HepG2 (cell line): ENCODE results near the gene WDR82. TPM values are rescaled to one million over a fixed set of nuclear protein-coding genes. Genes with fewer than 3 reads are reported as not detected.
A peak's percentile ranks its signal among the peaks of the same experiment; 100 is the strongest.

ENCODE experiments used
- ATAC-seq: fragments of 200-7000 bp; cut with Tn5 transposase; 3 replicates; pipeline ENCODE4 v1.9.1; 2020; ENCODE audit warnings: mild to moderate bottlenecking, moderate library complexity
- BruUV-seq: library from RNA; stranded (reverse); fragments of 400-500 nt; replicated peaks from 2 replicates; lab custom pipeline; 2021; lab: Mats Ljungman, UMichigan
- CTCF ChIA-PET: fragments of 300-600 bp; formaldehyde crosslinking; extraction: SDS; loops from one replicate; lab custom pipeline; 2021; ENCODE audit warnings: low total read pairs, inconsistent platforms, low intra/inter-chr PET ratio; lab: Yijun Ruan, JAX
- POLR2A ChIA-PET: fragments of 350-600 bp; sonication (Branson Sonifier 250); formaldehyde crosslinking; loops from one replicate; lab custom pipeline; 2020; ENCODE audit warnings: antibody characterized with exemption, inconsistent platforms; lab: Yijun Ruan, JAX
- DNase-seq: peaks from one replicate; pipeline ENCODE4 v3.0.0-alpha.2; 2015; ENCODE audit warnings: low spot score
- FAIRE-seq: peaks from 3 replicates; lab custom pipeline; 2011; peaks lifted over from hg19 to GRCh38; lab: Jason Lieb, UNC
- H2AFZ ChIP-seq: one replicate; pipeline ENCODE4 v1.6.1; 2011; ENCODE audit warnings: low read length, inconsistent platforms
- H3K27ac ChIP-seq: fragments of 300-600 bp; 3 replicates; pipeline ENCODE4 v1.8.0; 2011; ENCODE audit warnings: mixed run types, mild to moderate bottlenecking, mixed read lengths, low read length, inconsistent platforms; ENCODE audit not compliant: insufficient read depth; ENCODE audit errors: extremely low read length
- H3K27me3 ChIP-seq, 2 experiments: fragments of 200-600 bp in 1 of 2; 2 replicates in 1 of 2; 3 replicates in 1 of 2; pipeline versions ENCODE4 v1.6.0 to v1.8.0; 2011; ENCODE audit warnings: low read length in 2 of 2, mild to moderate bottlenecking in 2 of 2, moderate library complexity in 2 of 2, inconsistent platforms in 1 of 2; ENCODE audit not compliant: insufficient read depth in 2 of 2, control insufficient read depth in 1 of 2
- H3K36me3 ChIP-seq, 2 experiments: fragments of 200-600 bp in 1 of 2; replicated peaks in 1 of 2; 2 replicates in 1 of 2; 3 replicates in 1 of 2; pipeline versions ENCODE4 v1.5.1 to v1.8.0; 2011; ENCODE audit warnings: low read length in 2 of 2, inconsistent platforms in 1 of 2; ENCODE audit not compliant: insufficient read depth in 2 of 2, control insufficient read depth in 1 of 2
- H3K4me1 ChIP-seq: 2 replicates; pipeline ENCODE4 v1.5.1; 2012; ENCODE audit warnings: low read length, inconsistent platforms; ENCODE audit not compliant: insufficient read depth
- H3K4me2 ChIP-seq: 2 replicates; pipeline ENCODE4 v1.6.0; 2011; ENCODE audit warnings: low read depth, low read length, inconsistent platforms
- H3K4me3 ChIP-seq, 3 experiments: fragments of 200-600 bp in 1 of 3; sonication (generic), shearing (Covaris generic) in 1 of 3; replicated peaks in 1 of 3; 2 replicates each; pipeline ENCODE4 v1.5.1; 2011 to 2016; ENCODE audit warnings: low read length in 3 of 3, inconsistent platforms in 2 of 3, low read depth in 2 of 3, mild to moderate bottlenecking in 2 of 3, control low read depth in 1 of 3, mixed read lengths in 1 of 3; ENCODE audit not compliant: insufficient read depth in 1 of 3
- H3K79me2 ChIP-seq: one replicate; pipeline ENCODE4 v1.6.1; 2011; ENCODE audit warnings: low read length, inconsistent platforms; ENCODE audit not compliant: insufficient read depth
- H3K9ac ChIP-seq: 2 replicates; pipeline ENCODE4 v1.6.0; 2011; ENCODE audit warnings: mild to moderate bottlenecking, low read depth, low read length, inconsistent platforms; ENCODE audit not compliant: insufficient read depth
- H3K9me3 ChIP-seq: 2 replicates; pipeline ENCODE4 v1.5.1; 2012; ENCODE audit warnings: mild to moderate bottlenecking, low read length
- H4K20me1 ChIP-seq: 2 replicates; pipeline ENCODE4 v1.6.0; 2011; ENCODE audit warnings: inconsistent platforms, mild to moderate bottlenecking, low read length, moderate library complexity; ENCODE audit not compliant: insufficient read depth
- ARNT2 ChIP-seq: sonication (generic); formaldehyde crosslinking; IDR thresholded peaks from 2 replicates; pipeline ENCODE4 v1.8.0; 2022; ENCODE audit warnings: mild to moderate bottlenecking, low read depth, missing genetic modification reagents, moderate library complexity
- MNT ChIP-seq: fragments of 450-650 bp; IDR thresholded peaks from 2 replicates; pipeline ENCODE4 v1.6.1; 2016
- NFIC ChIP-seq: IDR thresholded peaks from 2 replicates; pipeline ENCODE4 v1.6.1; 2012; ENCODE audit warnings: mild to moderate bottlenecking, low read length, inconsistent platforms
- NRL ChIP-seq: sonication (generic); formaldehyde crosslinking; IDR thresholded peaks from 2 replicates; pipeline ENCODE4 v1.5.0; 2020; ENCODE audit warnings: missing genetic modification reagents, mild to moderate bottlenecking, moderate library complexity, borderline replicate concordance
- POLR2AphosphoS5 ChIP-seq: IDR thresholded peaks from 2 replicates; pipeline ENCODE4 v1.6.1; 2012; ENCODE audit warnings: low read depth, low read length
- SMARCC2 ChIP-seq: fragments of 450-650 bp; IDR thresholded peaks from 2 replicates; pipeline ENCODE4 v1.6.1; 2017; ENCODE audit warnings: antibody characterized with exemption, mild to moderate bottlenecking
- SP4 ChIP-seq: sonication (generic); formaldehyde crosslinking; IDR thresholded peaks from 2 replicates; pipeline ENCODE4 v1.8.1; 2023; ENCODE audit warnings: mild to moderate bottlenecking, missing genetic modification reagents
- SP5 ChIP-seq: IDR thresholded peaks from 2 replicates; pipeline ENCODE4 v1.6.1; 2016; ENCODE audit warnings: low read depth, borderline replicate concordance
- THRA ChIP-seq: sonication (generic); formaldehyde crosslinking; IDR thresholded peaks from 2 replicates; pipeline ENCODE4 v1.4.0; 2020; ENCODE audit warnings: missing genetic modification reagents, borderline replicate concordance
- ZNF101 ChIP-seq: sonication (generic); formaldehyde crosslinking; IDR thresholded peaks from 2 replicates; pipeline ENCODE4 v1.4.0; 2020; ENCODE audit warnings: mild to moderate bottlenecking, low read depth, missing genetic modification reagents, borderline replicate concordance
- ZNF280D ChIP-seq: sonication (generic); formaldehyde crosslinking; IDR thresholded peaks from 2 replicates; pipeline ENCODE4 v1.5.1; 2020; ENCODE audit warnings: mild to moderate bottlenecking, missing genetic modification reagents
- ZNF776 ChIP-seq: sonication (generic); formaldehyde crosslinking; IDR thresholded peaks from 2 replicates; pipeline ENCODE4 v1.4.0; 2020; ENCODE audit warnings: mild to moderate bottlenecking, missing genetic modification reagents
- ZSCAN25 ChIP-seq: sonication (generic); formaldehyde crosslinking; IDR thresholded peaks from 2 replicates; pipeline ENCODE4 v1.8.0; 2022; ENCODE audit warnings: mild to moderate bottlenecking, missing genetic modification reagents
- WGBS: methylation state at CpG from one replicate; pipeline ENCODE4 v1.1.6; 2017; ENCODE audit warnings: low lambda C conversion rate; 5-methylcytosine and 5-hydroxymethylcytosine counted together
- in situ Hi-C: cut with HindIII; loops from 2 replicates; pipeline ENCODE4 v1.10.0; 2017; ENCODE audit warnings: low pct_unique_long_range_greater_than_20kb; ENCODE audit not compliant: extremely low pct_ligation_motif_present
- intact Hi-C: fragments of 100-400 bp; cut with micrococcal nuclease; formaldehyde crosslinking; loops from one replicate; pipeline ENCODE4 v1.10.0; 2022; ENCODE audit not compliant: unreplicated experiment
- polyA plus RNA-seq, 8 experiments: library from polyadenylated mRNA; depleted of rRNA in 3 of 8; stranded (reverse) in 7 of 8; unstranded in 1 of 8; fragments of >200 nt; fragmentation: Illumina TruSeq in 4 of 8; extraction: Trizol in 4 of 8; gene quantifications; 2 replicates each; pipeline versions ENCODE4 v1.2.1 to v1.2.3, GENCODE V29; 2011 to 2016; ENCODE audit warnings: low read depth in 4 of 8, missing spikeins in 1 of 8, mixed read lengths in 1 of 8; ENCODE audit not compliant: insufficient read depth in 1 of 8
- total RNA-seq, 5 experiments: library from RNA; depleted of rRNA; stranded (reverse); fragments of >200 nt; fragmentation: Illumina TruSeq; extraction: Trizol; gene quantifications; 2 replicates each; pipeline ENCODE4 v1.2.3, GENCODE V29; 2016; ENCODE audit warnings: low read depth in 1 of 5

The WDR82 gene
- total and polyA plus RNA-seq, 2 of the 13 experiments (the other 11 are each of a cell fraction or from before 2014, with no cell fraction given) = 39.1 to 59.5 TPM

GRCh38 chr3:52230461-52230860 lies 48.0 kb downstream of the WDR82 start:
- ChIA-PET CTCF (interaction anchor here (1.1 kb wide), 1 partner anchor 109 kb away, joined by 10 read pairs; no protein-coding TSS in a partner anchor), POLR2A (interaction anchor here (1.1 kb wide), 1 partner anchor 48 kb away, joined by 7 read pairs; the partner anchor contains the start of gene WDR82)
- DNase-seq = no peak
- Histone ChIP-seq H3K27me3 (no peaks in the 10 kb centered on the region), H3K4me3 (no peak overlapping the region), H3K4me2 (no peak overlapping the region), H3K36me3 (peaks cover 21 to 50% of the 10 kb centered on the region in 2 experiments), H3K27ac (no peak overlapping the region), H3K79me2 (peaks cover 2% of the 10 kb centered on the region), H2AFZ (no peak overlapping the region)
- WGBS = 100% methylated on average over 6 of the region's 6 CpGs
- in situ Hi-C loops (no loop called here), intact Hi-C loops (no loop called here)
- peak; percentile 53 for TF ChIP-seq MNT
- no peak for TF ChIP-seq SMARCC2
- TF ChIP-seq, all 625 proteins: peak for 1
- FAIRE-seq = no peak
- peaks cover 14% of the 10 kb centered on the region for H4K20me1 ChIP-seq
- no peak overlapping the region for H3K9ac ChIP-seq
- BruUV-seq = no TSS peak
- H3K4me1 ChIP-seq = peaks cover 15% of the 10 kb centered on the region
- ATAC-seq = no peak
- no peaks in the 10 kb centered on the region for H3K9me3 ChIP-seq

GRCh38 chr3:52229656-52230055 lies 48.8 kb downstream of the WDR82 start:
- no peak overlapping the region for H3K4me2 ChIP-seq
- no peak overlapping the region for H3K9ac ChIP-seq
- DNase-seq = no peak
- in situ Hi-C loops = no loop called here
- H3K9me3 ChIP-seq = no peaks in the 10 kb centered on the region
- no peak overlapping the region for H3K27ac ChIP-seq
- 97% methylated on average over 9 of the region's 13 CpGs for WGBS
- no peak for FAIRE-seq
- no peak overlapping the region for H2AFZ ChIP-seq
- H3K36me3 ChIP-seq = peaks cover 21 to 46% of the 10 kb centered on the region in 2 experiments
- intact Hi-C loops = no loop called here
- BruUV-seq = no TSS peak
- no peaks in the 10 kb centered on the region for H3K79me2 ChIP-seq
- H3K27me3 ChIP-seq = peaks cover 0 to 3% of the 10 kb centered on the region in 2 experiments; a peak in 2 of 5 replicates
- no peak for ATAC-seq
- CTCF ChIA-PET = no interaction called here
- H3K4me1 ChIP-seq = peaks cover 13% of the 10 kb centered on the region
- peaks cover 14% of the 10 kb centered on the region for H4K20me1 ChIP-seq
- POLR2A ChIA-PET = interaction anchor here (0.9 kb wide), 1 partner anchor 60 kb away, joined by 3 read pairs; no protein-coding TSS in a partner anchor
- H3K4me3 ChIP-seq = no peak overlapping the region
- no peak for TF ChIP-seq SP4 (CRISPR knock-in tag)
- no peak for TF ChIP-seq ZNF776 (CRISPR knock-in tag)
- no peak for TF ChIP-seq ARNT2
- TF ChIP-seq NFIC = no peak
- no peak for TF ChIP-seq ZNF280D (CRISPR knock-in tag)
- TF ChIP-seq SP5 (CRISPR knock-in tag) = no peak
- TF ChIP-seq ZNF101 (CRISPR knock-in tag) = no peak
- no peak for TF ChIP-seq ZSCAN25 (CRISPR knock-in tag)
- no peak for TF ChIP-seq POLR2AphosphoS5
- no peak for TF ChIP-seq THRA (CRISPR knock-in tag)
- no peak for TF ChIP-seq NRL (CRISPR knock-in tag)
